H1 (cell line): ENCODE measurements around the gene BCAR3. TPM values are rescaled to one million over a fixed set of nuclear protein-coding genes. Genes with fewer than 3 reads are reported as not detected.

ENCODE experiments used
- CTCF ChIA-PET: fragments of 300-600 bp; sonication (Branson Sonifier 250); formaldehyde crosslinking; loops from one replicate; lab custom pipeline; 2021; ENCODE audit not compliant: partially characterized antibody; lab: Charles Lee
- POLR2A ChIA-PET: fragments of 300-600 bp; sonication (Branson Sonifier 250); formaldehyde crosslinking; loops from one replicate; lab custom pipeline; 2021; ENCODE audit warnings: inconsistent platforms; ENCODE audit not compliant: partially characterized antibody; lab: Charles Lee
- DNase-seq, 2 experiments: peaks; one replicate each; pipeline versions ENCODE4 v3.0.0 to v3.0.0-alpha.2; 2010 to 2022; ENCODE audit warnings: low spot score in 2 of 2, low read depth in 1 of 2, mixed read lengths in 1 of 2
- FAIRE-seq: peaks from 2 replicates; lab custom pipeline; 2011; peaks lifted over from hg19 to GRCh38; lab: Jason Lieb, UNC
- H2AFZ ChIP-seq: 2 replicates; pipeline ENCODE4 v1.8.1; 2012; ENCODE audit warnings: low read length, inconsistent platforms
- H2AK5ac ChIP-seq: 2 replicates; pipeline ENCODE4 v1.6.1; 2013; ENCODE audit warnings: low read depth, low read length
- H2BK120ac ChIP-seq: replicated peaks from 2 replicates; pipeline ENCODE3; 2013; ENCODE audit warnings: low read depth, low read length, inconsistent platforms
- H2BK12ac ChIP-seq: 2 replicates; pipeline ENCODE4 v1.6.1; 2013; ENCODE audit warnings: low read depth, low read length
- H2BK15ac ChIP-seq: 2 replicates; pipeline ENCODE4 v1.6.1; 2013; ENCODE audit warnings: low read length
- H2BK20ac ChIP-seq: 2 replicates; pipeline ENCODE4 v1.6.1; 2013; ENCODE audit warnings: low read length
- H2BK5ac ChIP-seq: 2 replicates; pipeline ENCODE4 v1.6.1; 2013; ENCODE audit warnings: low read depth, low read length
- H3K14ac ChIP-seq: 2 replicates; pipeline ENCODE4 v1.6.1; 2013; ENCODE audit warnings: inconsistent platforms; ENCODE audit not compliant: insufficient read length
- H3K18ac ChIP-seq: 2 replicates; pipeline ENCODE4 v1.6.1; 2013; ENCODE audit warnings: low read length; ENCODE audit errors: extremely low read depth
- H3K23ac ChIP-seq: 2 replicates; pipeline ENCODE4 v1.6.1; 2013; ENCODE audit warnings: inconsistent platforms; ENCODE audit not compliant: insufficient read length
- H3K23me2 ChIP-seq: 2 replicates; pipeline ENCODE4 v1.6.1; 2013; ENCODE audit warnings: low read depth, low read length
- H3K27ac ChIP-seq: 2 replicates; pipeline ENCODE4 v1.6.1; 2011; ENCODE audit warnings: low read depth, low read length, inconsistent platforms
- H3K27me3 ChIP-seq, 4 experiments: replicated peaks in 1 of 4; 1 replicate in 1 of 4; 2 replicates in 3 of 4; pipeline versions ENCODE4 v1.6.1 to v1.8.1; 2011 to 2013; ENCODE audit warnings: low read length in 3 of 4, mild to moderate bottlenecking in 3 of 4, inconsistent platforms in 2 of 4, mixed read lengths in 2 of 4, moderate library complexity in 1 of 4; ENCODE audit not compliant: control insufficient read depth in 3 of 4, insufficient read depth in 3 of 4; ENCODE audit errors: extremely low read depth in 1 of 4
- H3K36me3 ChIP-seq, 4 experiments: 2 replicates each; pipeline versions ENCODE4 v1.6.1 to v1.8.1; 2011 to 2013; ENCODE audit warnings: mild to moderate bottlenecking in 4 of 4, low read length in 3 of 4, moderate library complexity in 2 of 4, control low read depth in 1 of 4, inconsistent platforms in 1 of 4; ENCODE audit not compliant: insufficient read depth in 4 of 4, control insufficient read depth in 2 of 4
- H3K4ac ChIP-seq: replicated peaks from 2 replicates; pipeline ENCODE3; 2013; ENCODE audit warnings: low read length, low read depth, mixed read lengths, inconsistent platforms; ENCODE audit not compliant: insufficient read length
- H3K4me1 ChIP-seq, 4 experiments: replicated peaks in 1 of 4; 1 replicate in 1 of 4; 2 replicates in 3 of 4; pipeline versions ENCODE4 v1.6.1 to v1.8.1; 2011 to 2013; ENCODE audit warnings: low read length in 3 of 4, inconsistent platforms in 2 of 4, mixed read lengths in 1 of 4; ENCODE audit not compliant: insufficient read depth in 4 of 4, control insufficient read depth in 3 of 4
- H3K4me2 ChIP-seq, 2 experiments: 2 replicates each; pipeline versions ENCODE4 v1.6.1 to v1.8.1; 2011 to 2013; ENCODE audit warnings: low read depth in 2 of 2, low read length in 2 of 2, control low read depth in 1 of 2, inconsistent platforms in 1 of 2, mild to moderate bottlenecking in 1 of 2; ENCODE audit not compliant: insufficient read depth in 1 of 2
- H3K4me3 ChIP-seq, 4 experiments: fragments of 200-600, 300-600 bp in 1 of 4; sonication (generic), shearing (Covaris generic), sonication (Bioruptor Twin) in 1 of 4; 2 replicates each; pipeline versions ENCODE4 v1.5.1 to v1.8.1; 2011 to 2016; ENCODE audit warnings: low read length in 4 of 4, low read depth in 3 of 4, control low read depth in 2 of 4, inconsistent platforms in 2 of 4, mild to moderate bottlenecking in 2 of 4, mixed read lengths in 1 of 4, moderate library complexity in 1 of 4; ENCODE audit not compliant: insufficient read depth in 2 of 4; ENCODE audit errors: extremely low read depth in 1 of 4
- H3K56ac ChIP-seq: replicated peaks from 2 replicates; pipeline ENCODE3; 2013; ENCODE audit warnings: low read depth, mild to moderate bottlenecking, mixed read lengths, low read length, inconsistent platforms; ENCODE audit not compliant: insufficient read length
- H3K79me1 ChIP-seq: 2 replicates; pipeline ENCODE4 v1.6.1; 2013; ENCODE audit warnings: low read depth, low read length, control low read depth
- H3K79me2 ChIP-seq, 2 experiments: 2 replicates each; pipeline versions ENCODE4 v1.6.1 to v1.8.1; 2012 to 2013; ENCODE audit warnings: low read length in 2 of 2, mild to moderate bottlenecking in 2 of 2, inconsistent platforms in 1 of 2; ENCODE audit not compliant: insufficient read depth in 2 of 2, control insufficient read depth in 1 of 2
- H3K9ac ChIP-seq, 4 experiments: replicated peaks in 1 of 4; 1 replicate in 1 of 4; 2 replicates in 3 of 4; pipeline versions ENCODE4 v1.6.1 to v1.8.1; 2011 to 2013; ENCODE audit warnings: low read depth in 3 of 4, low read length in 3 of 4, control low read depth in 2 of 4, mild to moderate bottlenecking in 2 of 4, moderate library complexity in 2 of 4, inconsistent platforms in 1 of 4; ENCODE audit errors: extremely low read depth in 1 of 4
- H3K9me3 ChIP-seq, 2 experiments: 2 replicates each; pipeline versions ENCODE4 v1.6.1 to v1.8.1; 2012 to 2013; ENCODE audit warnings: mild to moderate bottlenecking in 2 of 2, moderate library complexity in 2 of 2, control low read depth in 1 of 2, inconsistent platforms in 1 of 2, low read depth in 1 of 2, low read length in 1 of 2, mixed read lengths in 1 of 2; ENCODE audit not compliant: insufficient read depth in 2 of 2
- H4K20me1 ChIP-seq, 2 experiments: replicated peaks in 1 of 2; 2 replicates each; pipeline versions ENCODE3 to v1.8.1; 2011 to 2013; ENCODE audit warnings: inconsistent platforms in 2 of 2, low read length in 2 of 2, mild to moderate bottlenecking in 1 of 2; ENCODE audit not compliant: insufficient read depth in 2 of 2, control insufficient read depth in 1 of 2
- H4K5ac ChIP-seq: 2 replicates; pipeline ENCODE4 v1.6.1; 2013; ENCODE audit warnings: low read length, low read depth, mixed read lengths, inconsistent platforms; ENCODE audit not compliant: insufficient read length
- H4K8ac ChIP-seq: 2 replicates; pipeline ENCODE4 v1.8.0; 2013; ENCODE audit warnings: mild to moderate bottlenecking, moderate library complexity, low read length, inconsistent platforms; ENCODE audit not compliant: insufficient read depth; ENCODE audit errors: extremely low read depth
- H4K91ac ChIP-seq: replicated peaks from 2 replicates; pipeline ENCODE3; 2013; ENCODE audit warnings: low read length, mixed read lengths, inconsistent platforms; ENCODE audit not compliant: insufficient read length
- ASH2L ChIP-seq: fragments of 200-600, 300-600 bp; sonication (generic); IDR thresholded peaks from one replicate; pipeline ENCODE4 v1.7.1; 2017; ENCODE audit warnings: low read length
- BRCA1 ChIP-seq: IDR thresholded peaks from 2 replicates; pipeline ENCODE4 v1.6.1; 2012; ENCODE audit warnings: low read depth, low read length, improper control_type of control experiment
- EP300 ChIP-seq, 2 experiments: IDR thresholded peaks; 1 replicate in 1 of 2; 2 replicates in 1 of 2; pipeline ENCODE4 v1.6.1; 2011 to 2012; ENCODE audit warnings: low read depth in 2 of 2, low read length in 2 of 2, mild to moderate bottlenecking in 2 of 2, borderline replicate concordance in 1 of 2, inconsistent platforms in 1 of 2, moderate library complexity in 1 of 2
- PHF8 ChIP-seq: fragments of 200-600 bp; sonication (generic); conservative IDR thresholded peaks from 2 replicates; pipeline ENCODE4 v1.7.1; 2012; ENCODE audit warnings: low read depth, mild to moderate bottlenecking, inconsistent platforms, low read length, moderate library complexity
- RBBP5 ChIP-seq: IDR thresholded peaks from 2 replicates; pipeline ENCODE4 v1.7.1; 2012; ENCODE audit warnings: low read depth, mild to moderate bottlenecking, inconsistent platforms, low read length, moderate library complexity, borderline replicate concordance
- SIRT6 ChIP-seq: IDR thresholded peaks from one replicate; pipeline ENCODE4 v1.7.1; 2012; ENCODE audit warnings: low read length, inconsistent platforms
- SRF ChIP-seq: IDR thresholded peaks from 2 replicates; pipeline ENCODE4 v1.6.1; 2011; ENCODE audit warnings: mild to moderate bottlenecking, low read depth, low read length, moderate library complexity
- SUZ12 ChIP-seq: fragments of 200-600 bp; sonication (generic); IDR thresholded peaks from 2 replicates; pipeline ENCODE4 v1.6.1; 2012; ENCODE audit warnings: mild to moderate bottlenecking, inconsistent platforms, low read length, moderate library complexity, mixed read lengths
- WGBS, 2 experiments: shearing (Covaris generic) in 1 of 2; methylation state at CpG; one replicate each; pipeline versions ENCODE4 v1.1.6 to v1.1.7; 2013 to 2015; ENCODE audit warnings: low lambda C conversion rate in 2 of 2, mixed read lengths in 2 of 2, inconsistent platforms in 1 of 2, low coverage in 1 of 2, missing lambda C conversion rate in 1 of 2; ENCODE audit not compliant: insufficient replicate concordance in 2 of 2, insufficient coverage in 1 of 2, insufficient read length in 1 of 2; ENCODE audit errors: extremely low coverage in 1 of 2, missing lambda C conversion rate in 1 of 2; 5-methylcytosine and 5-hydroxymethylcytosine counted together
- polyA plus RNA-seq, 7 experiments: library from polyadenylated mRNA; depleted of rRNA in 3 of 7; stranded (reverse) in 5 of 7; unstranded in 2 of 7; fragments of >200 nt in 5 of 7; fragments of 200-250 nt in 2 of 7; gene quantifications; 1 replicate in 5 of 7; 2 replicates in 1 of 7; 4 replicates in 1 of 7; pipeline versions ENCODE4 v1.2.1 to v1.2.3, GENCODE V29; 2011 to 2013; ENCODE audit warnings: missing spikeins in 2 of 7, mixed read lengths in 2 of 7
- total RNA-seq: library from RNA; stranded (reverse); fragmentation: NEBNext Ultra II Directional; extraction: Animal tissue kit (Norgen Biotek cat#: 25700); gene quantifications from 2 replicates; pipeline ENCODE4 v1.2.1, GENCODE V29; 2021

The BCAR3 gene
- total and polyA plus RNA-seq, 2 of the 8 experiments (the other 6 are each of a cell fraction or from before 2014, with no cell fraction given), result 5.6 to 9.2 TPM

DNA sequence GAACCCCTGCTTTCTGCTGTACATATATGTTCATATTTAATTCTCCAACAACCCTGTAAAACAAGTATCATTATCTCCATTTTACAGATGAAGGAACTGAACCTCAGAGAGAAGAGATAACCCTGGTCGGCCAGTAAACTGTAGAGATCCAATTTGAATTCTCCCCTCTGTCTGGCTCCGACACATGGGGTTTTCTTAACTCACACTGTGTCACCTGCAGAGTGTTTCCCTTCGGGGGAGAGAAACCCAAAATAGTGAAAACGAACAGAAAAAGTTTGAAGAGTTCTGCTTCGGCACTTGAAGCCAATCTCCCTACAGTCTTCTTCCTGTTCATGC is 17.4 kb upstream of the BCAR3 start:
- no peak overlapping the region for H2AFZ ChIP-seq
- H3K36me3 ChIP-seq, result no peaks in the 10 kb centered on the region
- TF ChIP-seq ASH2L, result no peak
- no peak for TF ChIP-seq RBBP5
- TF ChIP-seq PHF8, result no peak
- no peak for TF ChIP-seq BRCA1
- no peak for TF ChIP-seq SRF
- TF ChIP-seq EP300 (IDR thresholded peaks at IDR 0.05; ENCODE audit: borderline replicate concordance in 1 of 2, low read depth in 2 of 2, low read length in 2 of 2), result no peak
- no peak for TF ChIP-seq SUZ12
- TF ChIP-seq SIRT6, result no peak
- FAIRE-seq (no peak), DNase-seq (no peak)
- ChIA-PET CTCF (interaction anchor here (1.0 to 1.1 kb wide), 3 partner anchors 10 to 59 kb away, joined by 3 read pairs; no protein-coding TSS in a partner anchor), POLR2A (interaction anchor here (0.7 kb wide), 1 partner anchor 53 kb away, joined by 3 read pairs; no protein-coding TSS in a partner anchor)
- no peak overlapping the region for H3K23ac ChIP-seq
- no peak overlapping the region for H4K91ac ChIP-seq
- H2BK20ac ChIP-seq, result no peak overlapping the region
- H3K56ac ChIP-seq, result no peak overlapping the region
- H2BK15ac ChIP-seq, result no peak overlapping the region
- no peak overlapping the region for H4K8ac ChIP-seq
- WGBS, 2 experiments, result 94% methylated on average over 5 of the region's 5 CpGs; no CpG with 5 or more reads in 1 of the 2 experiments
- peaks cover 0 to 4% (median 2%) of the 10 kb centered on the region in 4 experiments; a peak in 3 of 7 replicates for H3K4me1 ChIP-seq
- no peak overlapping the region for H3K14ac ChIP-seq
- H3K9me3 ChIP-seq, result no peaks in the 10 kb centered on the region
- H3K4me3 ChIP-seq, result no peak overlapping the region
- no peak overlapping the region for H2BK5ac ChIP-seq
- H3K4me2 ChIP-seq, result no peak overlapping the region
- no peak overlapping the region for H2BK120ac ChIP-seq
- H3K27ac ChIP-seq, result no peak overlapping the region
- H3K79me2 ChIP-seq, result no peaks in the 10 kb centered on the region
- H2AK5ac ChIP-seq, result no peak overlapping the region
- H3K79me1 ChIP-seq, result no peaks in the 10 kb centered on the region
- no peak overlapping the region for H3K4ac ChIP-seq
- H3K18ac ChIP-seq, result no peak overlapping the region
- H3K23me2 ChIP-seq, result peaks cover 2% of the 10 kb centered on the region; the same call in 1 of the 2 replicates
- no peaks in the 10 kb centered on the region for H3K27me3 ChIP-seq
- H3K9ac ChIP-seq, result no peak overlapping the region
- no peak overlapping the region for H4K5ac ChIP-seq
- no peak overlapping the region for H2BK12ac ChIP-seq
- no peaks in the 10 kb centered on the region for H4K20me1 ChIP-seq
